Left ventricle myocardium inferior (tissue), 1 donor: ENCODE data around the gene DSC3. TPM values are rescaled to one million over a fixed set of nuclear protein-coding genes. Genes with fewer than 3 reads are reported as not detected.
"Not testable (repeated sequence)": the region's sequence is repeated elsewhere in the genome, so short reads cannot be mapped to it uniquely, and the experiment has no call there.

Experiments
- DNase-seq: peaks from one replicate; pipeline ENCODE4 v3.0.0-alpha.2; 2020
- H3K27ac ChIP-seq: fragments of 200-600 bp; replicated peaks from 2 replicates; pipeline ENCODE4 v1.8.0; 2021
- H3K27me3 ChIP-seq: fragments of 200-600 bp; 2 replicates; pipeline ENCODE4 v1.8.0; 2021; ENCODE audit warnings: low read depth
- H3K36me3 ChIP-seq: fragments of 200-600 bp; 2 replicates; pipeline ENCODE4 v1.8.0; 2021
- H3K4me1 ChIP-seq: fragments of 200-600 bp; 2 replicates; pipeline ENCODE4 v1.8.0; 2021
- H3K4me3 ChIP-seq: fragments of 200-600 bp; 2 replicates; pipeline ENCODE4 v1.8.0; 2021; ENCODE audit warnings: mild to moderate bottlenecking, moderate library complexity
- H3K9me3 ChIP-seq: fragments of 200-600 bp; replicated peaks from 2 replicates; pipeline ENCODE4 v1.8.0; 2021
- intact Hi-C: fragments of 100-400 bp; cut with micrococcal nuclease; formaldehyde crosslinking; loops from one replicate; pipeline ENCODE4 v1.11.0; 2022
- total RNA-seq: library from RNA; stranded (reverse); fragmentation: NEBNext Ultra II Directional; extraction: Animal tissue kit (Norgen Biotek cat#: 25700); gene quantifications from one replicate; pipeline ENCODE4 v1.2.1, GENCODE V29; 2021
- TF ChIP-seq, protein P1 (sequence below): fragments of 200-600 bp; IDR thresholded peaks from 2 replicates; pipeline ENCODE4 v1.8.0; 2021; ENCODE audit warnings: antibody characterized with exemption, mild to moderate bottlenecking, borderline replicate concordance
- donor health status: DM: no; HTN: yes; CAD: no; lungs with severe emphysema.

DSC3 gene
- total RNA-seq, 1 donor from 2014 or later = not detected

DNA sequence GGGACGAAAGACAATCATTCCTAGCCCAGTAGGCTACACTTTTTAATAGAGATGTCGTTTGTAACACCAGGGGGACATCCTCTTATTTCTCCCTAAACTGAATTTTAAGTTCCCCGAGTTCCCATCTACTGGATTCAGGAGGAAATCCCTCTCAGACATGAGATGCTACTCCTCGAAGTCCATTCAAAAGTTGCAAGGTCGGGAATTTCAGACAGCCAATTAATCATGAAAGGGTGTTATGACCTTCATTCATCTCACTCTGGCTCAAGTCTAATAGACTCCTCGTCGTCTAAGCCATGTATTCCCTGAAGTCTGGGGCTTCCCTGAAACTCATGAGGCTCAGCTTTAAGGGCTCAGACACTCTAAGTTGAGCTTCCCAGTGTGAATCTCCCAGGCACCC is 1.2 kb upstream of the DSC3 start:
- TF ChIP-seq, protein P1, sequence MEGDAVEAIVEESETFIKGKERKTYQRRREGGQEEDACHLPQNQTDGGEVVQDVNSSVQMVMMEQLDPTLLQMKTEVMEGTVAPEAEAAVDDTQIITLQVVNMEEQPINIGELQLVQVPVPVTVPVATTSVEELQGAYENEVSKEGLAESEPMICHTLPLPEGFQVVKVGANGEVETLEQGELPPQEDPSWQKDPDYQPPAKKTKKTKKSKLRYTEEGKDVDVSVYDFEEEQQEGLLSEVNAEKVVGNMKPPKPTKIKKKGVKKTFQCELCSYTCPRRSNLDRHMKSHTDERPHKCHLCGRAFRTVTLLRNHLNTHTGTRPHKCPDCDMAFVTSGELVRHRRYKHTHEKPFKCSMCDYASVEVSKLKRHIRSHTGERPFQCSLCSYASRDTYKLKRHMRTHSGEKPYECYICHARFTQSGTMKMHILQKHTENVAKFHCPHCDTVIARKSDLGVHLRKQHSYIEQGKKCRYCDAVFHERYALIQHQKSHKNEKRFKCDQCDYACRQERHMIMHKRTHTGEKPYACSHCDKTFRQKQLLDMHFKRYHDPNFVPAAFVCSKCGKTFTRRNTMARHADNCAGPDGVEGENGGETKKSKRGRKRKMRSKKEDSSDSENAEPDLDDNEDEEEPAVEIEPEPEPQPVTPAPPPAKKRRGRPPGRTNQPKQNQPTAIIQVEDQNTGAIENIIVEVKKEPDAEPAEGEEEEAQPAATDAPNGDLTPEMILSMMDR = no peak
- intact Hi-C loops = no loop called here
- no peaks in the 10 kb centered on the region for H3K9me3 ChIP-seq
- H3K4me1 ChIP-seq = peaks cover 24% of the 10 kb centered on the region
- DNase-seq = no peak
- no peaks in the 10 kb centered on the region for H3K36me3 ChIP-seq
- H3K4me3 ChIP-seq = no peak overlapping the region
- H3K27me3 ChIP-seq = peaks cover 77% of the 10 kb centered on the region
- no peak overlapping the region for H3K27ac ChIP-seq

DNA sequence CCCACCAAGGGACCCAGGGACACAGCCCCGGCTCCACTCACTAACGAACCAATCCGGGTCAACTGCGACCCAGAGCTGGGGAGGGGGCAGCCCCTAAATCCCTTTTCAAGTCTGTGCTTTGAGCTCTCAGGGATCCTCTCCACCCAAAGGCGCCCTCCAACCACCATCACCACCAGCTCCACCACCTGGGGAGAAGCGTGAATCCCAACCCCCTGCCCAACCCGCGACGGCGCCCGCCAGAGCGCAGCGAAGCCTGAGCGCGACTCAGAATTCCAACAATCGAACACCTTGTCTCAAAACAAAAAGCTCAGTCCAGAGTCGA is 497 bp downstream of the DSC3 start:
- intact Hi-C loops = no loop called here
- Histone ChIP-seq H3K4me3 (peak overlapping the region; percentile 59), H3K27me3 (peaks cover 94% of the 10 kb centered on the region)

DNA sequence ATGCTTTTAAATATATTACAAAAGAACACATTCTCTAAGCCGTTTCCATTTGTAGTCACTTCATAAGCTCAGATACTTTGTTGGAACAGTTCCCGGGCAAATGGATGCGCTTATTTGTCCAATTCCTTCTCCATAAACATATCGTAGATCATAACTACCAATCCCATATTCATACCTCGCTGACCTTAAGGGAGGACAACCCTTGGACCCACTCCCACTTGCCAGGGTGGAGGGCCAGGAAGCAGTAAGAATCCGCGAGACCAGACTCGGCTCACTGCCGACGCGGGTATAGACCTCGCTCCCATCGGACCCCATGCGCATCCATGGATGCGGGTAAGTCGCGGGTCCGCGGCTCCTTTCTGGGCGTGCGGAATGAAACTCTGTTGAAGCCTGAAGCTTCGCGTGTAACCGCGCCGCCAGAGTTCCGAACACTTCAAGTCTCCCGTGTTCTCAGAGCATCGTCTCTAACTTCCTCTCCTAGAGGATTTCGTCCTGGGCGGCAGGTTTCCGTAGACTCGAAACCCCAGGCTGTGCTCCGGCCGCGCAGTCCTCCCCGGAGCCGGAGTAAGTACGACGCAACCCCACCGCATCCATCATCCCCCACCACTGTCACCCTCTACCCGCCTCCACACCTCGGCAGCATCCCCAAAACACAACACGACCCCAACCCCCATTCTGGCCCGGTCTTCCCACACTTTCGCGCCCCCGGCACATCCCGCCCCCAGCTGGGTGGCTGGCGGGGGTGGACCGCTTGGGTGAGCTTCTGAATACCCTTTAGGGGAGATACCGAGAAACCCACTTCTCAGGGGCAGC is 1.1 kb downstream of the DSC3 start:
- Histone ChIP-seq H3K27ac (no peak overlapping the region), H3K4me1 (peaks cover 24% of the 10 kb centered on the region), H3K27me3 (peaks cover 89% of the 10 kb centered on the region), H3K4me3 (peak overlapping the region; percentile 59), H3K9me3 (no peaks in the 10 kb centered on the region), H3K36me3 (no peaks in the 10 kb centered on the region)
- intact Hi-C loops = no loop called here
- no peak for DNase-seq
- TF ChIP-seq, protein P1 = no peak

More for the DNA sequence above, 497 bp downstream of the DSC3 start:
- no peaks in the 10 kb centered on the region for H3K9me3 ChIP-seq
- no peaks in the 10 kb centered on the region for H3K36me3 ChIP-seq
- TF ChIP-seq, protein P1 = no peak
- no peak for DNase-seq
- peaks cover 24% of the 10 kb centered on the region for H3K4me1 ChIP-seq
- no peak overlapping the region for H3K27ac ChIP-seq

DNA sequence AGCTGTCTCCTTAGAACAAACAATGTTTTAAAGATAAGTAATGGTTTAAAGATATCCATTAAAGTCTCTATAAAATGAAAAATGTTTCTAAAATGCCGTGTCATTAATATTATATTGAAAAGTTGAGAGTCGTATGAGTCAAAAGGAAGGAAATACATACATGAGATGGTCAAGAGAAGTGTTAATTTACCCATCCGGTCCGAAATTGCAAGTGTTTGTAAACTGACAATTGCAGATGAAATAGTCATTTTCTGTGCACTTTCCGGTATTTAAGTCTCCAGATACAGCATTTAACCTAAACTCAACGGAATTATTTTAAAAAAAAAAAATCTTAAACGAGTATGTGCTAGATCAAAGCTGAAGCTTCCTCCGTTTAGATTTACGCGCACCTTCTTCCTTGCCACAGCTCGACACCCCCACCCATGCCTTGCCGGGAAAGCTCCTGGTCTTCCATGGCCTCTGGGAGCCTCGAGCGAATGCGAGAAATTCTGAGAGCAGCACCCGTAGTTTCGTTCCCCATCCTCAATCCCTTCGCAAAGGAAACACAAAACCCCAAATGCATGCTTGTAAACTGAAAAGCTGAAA is 1.8 kb downstream of the DSC3 start:
- Histone ChIP-seq H3K4me3 (peak overlapping the region; percentile 59), H3K4me1 (peaks cover 24% of the 10 kb centered on the region), H3K9me3 (no peaks in the 10 kb centered on the region), H3K27me3 (peaks cover 87% of the 10 kb centered on the region), H3K27ac (no peak overlapping the region), H3K36me3 (no peaks in the 10 kb centered on the region)
- intact Hi-C loops = no loop called here
- DNase-seq = no peak
- TF ChIP-seq, protein P1 = no peak

DNA sequence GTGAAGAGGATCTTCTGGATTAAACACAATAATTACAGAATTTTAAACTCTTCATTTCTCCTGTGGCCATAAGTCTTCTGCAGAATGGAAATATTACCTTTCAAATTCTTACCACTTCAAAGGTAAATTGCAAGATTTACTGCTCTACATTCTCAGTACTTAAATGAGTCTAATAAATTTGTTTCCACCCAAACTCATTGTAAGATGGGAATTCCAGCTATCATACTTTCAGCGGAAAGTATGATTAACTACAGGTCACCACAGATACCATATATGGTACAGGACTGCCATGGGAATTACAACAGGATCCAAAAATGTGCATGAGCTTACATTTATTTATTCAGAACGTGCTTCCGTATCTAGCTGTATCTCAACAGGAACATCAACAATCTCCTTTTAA is 3.1 kb downstream of the DSC3 start:
- TF ChIP-seq, protein P1 = no peak
- peaks cover 79% of the 10 kb centered on the region for H3K27me3 ChIP-seq
- H3K36me3 ChIP-seq = no peaks in the 10 kb centered on the region
- H3K27ac ChIP-seq = no peak overlapping the region
- H3K4me1 ChIP-seq = peaks cover 24% of the 10 kb centered on the region
- intact Hi-C loops = no loop called here
- H3K9me3 ChIP-seq = no peaks in the 10 kb centered on the region
- no peak for DNase-seq
- H3K4me3 ChIP-seq = no peak overlapping the region

DNA sequence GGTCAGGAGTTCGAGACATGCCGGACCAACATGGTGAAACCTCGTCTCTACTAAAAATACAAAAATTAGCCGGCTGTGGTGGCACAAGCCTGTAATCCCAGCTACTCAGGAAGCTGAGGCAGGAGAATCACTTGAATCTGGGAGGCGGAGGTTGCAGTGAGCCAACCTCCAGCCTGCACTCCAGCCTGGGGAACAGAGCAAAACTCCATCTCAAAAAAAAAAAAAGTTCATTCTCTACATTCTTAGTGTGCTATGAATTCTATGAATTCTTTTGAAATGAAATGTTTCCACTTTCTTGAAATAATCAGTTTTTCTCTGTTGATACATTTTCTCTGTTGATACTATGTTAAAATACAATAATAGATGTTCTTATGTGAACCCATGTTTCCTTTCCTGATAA is 4.9 kb downstream of the DSC3 start:
- H3K36me3 ChIP-seq, intact Hi-C loops, H3K27ac ChIP-seq, DNase-seq, H3K4me3 ChIP-seq: not testable (repeated sequence)
- H3K9me3 ChIP-seq = peaks cover 11% of the 10 kb centered on the region
- H3K27me3 ChIP-seq = peaks cover 62% of the 10 kb centered on the region
- H3K4me1 ChIP-seq = peaks cover 20% of the 10 kb centered on the region
